Fibroblast of lung (primary cell): Measurements from ENCODE around the gene RGS7.

Experiments
- EZH2 ChIP-seq: IDR thresholded peaks from 2 replicates; pipeline ENCODE4 v1.5.1; 2012; ENCODE audit warnings: low read length, control low read depth, mild to moderate bottlenecking; ENCODE audit errors: missing control alignments
- TF ChIP-seq, protein P1 (sequence below), 2 donors: IDR thresholded peaks in 1 of 2; conservative IDR thresholded peaks in 1 of 2; 1 replicate in 1 of 2; 2 replicates in 1 of 2; pipeline ENCODE4 v1.5.1; 2011 to 2012; ENCODE audit warnings: low read length in 2 of 2, control low read depth in 1 of 2, inconsistent platforms in 1 of 2, low read depth in 1 of 2, mild to moderate bottlenecking in 1 of 2

DNA sequence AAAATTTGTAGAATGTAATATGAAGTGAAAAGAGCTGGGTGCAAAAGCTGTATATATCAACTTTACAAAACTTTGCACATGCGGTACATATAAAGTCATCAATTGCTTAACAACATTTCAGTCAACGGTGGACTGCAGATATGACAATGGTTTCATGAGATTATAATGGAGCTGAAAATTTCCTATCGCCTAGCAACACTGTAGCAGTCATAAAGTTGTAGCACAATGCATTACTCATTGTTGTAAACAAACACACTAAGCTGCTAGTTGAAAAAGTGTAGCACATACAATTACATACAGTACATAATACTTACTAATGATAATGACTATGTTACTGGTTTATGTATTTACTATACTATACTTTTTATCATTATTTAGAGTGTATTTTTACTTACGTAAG, 64.0 kb downstream of the RGS7 start:
- TF ChIP-seq, protein P1, sequence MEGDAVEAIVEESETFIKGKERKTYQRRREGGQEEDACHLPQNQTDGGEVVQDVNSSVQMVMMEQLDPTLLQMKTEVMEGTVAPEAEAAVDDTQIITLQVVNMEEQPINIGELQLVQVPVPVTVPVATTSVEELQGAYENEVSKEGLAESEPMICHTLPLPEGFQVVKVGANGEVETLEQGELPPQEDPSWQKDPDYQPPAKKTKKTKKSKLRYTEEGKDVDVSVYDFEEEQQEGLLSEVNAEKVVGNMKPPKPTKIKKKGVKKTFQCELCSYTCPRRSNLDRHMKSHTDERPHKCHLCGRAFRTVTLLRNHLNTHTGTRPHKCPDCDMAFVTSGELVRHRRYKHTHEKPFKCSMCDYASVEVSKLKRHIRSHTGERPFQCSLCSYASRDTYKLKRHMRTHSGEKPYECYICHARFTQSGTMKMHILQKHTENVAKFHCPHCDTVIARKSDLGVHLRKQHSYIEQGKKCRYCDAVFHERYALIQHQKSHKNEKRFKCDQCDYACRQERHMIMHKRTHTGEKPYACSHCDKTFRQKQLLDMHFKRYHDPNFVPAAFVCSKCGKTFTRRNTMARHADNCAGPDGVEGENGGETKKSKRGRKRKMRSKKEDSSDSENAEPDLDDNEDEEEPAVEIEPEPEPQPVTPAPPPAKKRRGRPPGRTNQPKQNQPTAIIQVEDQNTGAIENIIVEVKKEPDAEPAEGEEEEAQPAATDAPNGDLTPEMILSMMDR (conservative IDR thresholded peaks at IDR 0.05 in 1 of 2, IDR thresholded peaks at IDR 0.05 in 1 of 2; ENCODE audit: low read depth in 1 of 2, low read length in 2 of 2), result no peak
- TF ChIP-seq EZH2, result no peak
